ENCODE data around the gene MEIS1.

The MEIS1 gene

GRCh38 chr2:66512626-66513025, 77.7 kb downstream of the MEIS1 start:
- DNase-seq, result no peak

DNA sequence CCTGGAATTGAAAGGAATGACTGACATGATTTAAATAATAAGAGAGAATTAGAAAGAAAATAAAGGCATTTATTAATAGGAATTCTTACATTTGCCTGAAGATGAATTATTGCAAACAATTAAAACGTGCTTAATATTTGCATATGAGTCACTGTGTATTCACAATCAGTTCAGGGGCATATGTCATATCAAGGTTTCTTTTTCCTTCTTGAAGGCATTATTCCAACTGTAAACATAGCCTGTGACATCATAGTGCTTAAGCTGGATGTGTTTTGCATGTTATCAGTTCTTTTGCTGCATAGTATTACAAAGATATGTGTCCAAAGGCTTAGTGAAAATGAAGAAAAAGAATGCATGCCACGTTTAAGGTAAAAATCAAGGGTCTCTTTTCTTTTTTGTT, 80.8 kb downstream of the MEIS1 start:
- DNase-seq, result no peak

DNA sequence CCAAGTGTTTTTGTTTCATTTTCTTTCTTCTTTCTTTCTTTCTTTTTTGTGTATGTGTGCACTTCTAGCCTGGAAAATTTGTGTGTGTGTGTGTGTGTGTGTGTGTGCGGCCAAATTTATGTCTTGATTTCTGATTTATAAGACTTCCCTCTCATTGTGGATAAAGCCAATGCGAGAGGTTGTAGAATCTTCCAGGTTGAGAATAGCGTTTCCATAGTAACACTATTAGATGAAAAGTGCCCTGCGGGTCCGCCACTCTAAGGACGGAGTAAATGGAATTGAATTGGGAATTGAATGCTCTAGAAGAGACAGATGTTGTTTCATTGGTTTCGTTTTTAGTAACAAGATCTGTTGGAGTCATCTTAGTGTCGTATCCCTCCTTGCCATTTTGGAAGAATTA, 81.6 kb downstream of the MEIS1 start:
- no peak for DNase-seq

DNA sequence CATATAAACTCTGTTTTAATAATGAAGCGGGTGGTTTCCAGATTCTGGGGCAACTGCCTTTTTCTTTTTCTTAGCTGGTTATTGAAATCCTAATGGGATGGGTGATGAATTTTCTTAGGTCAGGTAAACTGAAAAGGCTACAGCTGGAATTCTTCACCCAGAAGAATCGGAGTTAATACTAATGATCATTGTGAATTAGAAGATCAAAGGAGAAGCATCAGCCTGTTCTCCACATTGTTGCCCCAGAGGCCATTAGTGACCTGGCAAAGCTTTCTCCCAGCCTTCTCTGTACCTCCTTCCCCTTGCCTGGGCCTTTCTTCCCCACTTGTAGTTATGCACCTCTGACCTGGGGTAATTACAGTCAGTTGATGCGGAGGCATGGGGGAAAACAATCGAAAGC, 82.8 kb downstream of the MEIS1 start:
- no peak for DNase-seq

DNA sequence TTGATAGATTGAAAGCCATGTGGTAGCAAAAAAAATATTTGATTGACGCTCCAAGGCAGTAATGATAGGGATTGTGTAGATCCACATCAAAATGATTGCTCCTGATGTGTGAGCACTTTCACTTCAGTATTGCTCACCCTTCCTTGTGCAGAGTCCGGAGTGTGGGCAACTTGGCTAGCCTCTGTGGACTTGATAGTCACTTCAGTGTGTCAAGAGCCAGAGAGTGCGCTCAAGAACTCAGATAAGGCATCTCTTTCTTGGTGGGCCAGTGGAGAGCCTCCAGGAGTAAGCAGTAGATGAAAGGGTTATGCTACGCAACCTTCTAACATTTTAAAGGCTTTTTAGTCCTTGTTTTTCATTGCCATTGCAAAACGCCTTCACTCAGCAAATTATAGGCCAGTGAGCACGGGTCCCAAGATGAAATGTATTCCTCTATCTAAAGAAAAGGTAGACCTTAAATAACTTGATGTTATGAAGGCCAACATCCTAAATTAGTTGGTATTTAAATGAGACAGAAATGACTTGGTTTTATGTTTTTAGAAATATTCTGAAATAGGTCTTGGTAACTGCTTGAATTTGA, 84.4 kb downstream of the MEIS1 start:
- DNase-seq, result no peak

GRCh38 chr2:66521291-66521922, 86.5 kb downstream of the MEIS1 start:
- DNase-seq, result no peak

DNA sequence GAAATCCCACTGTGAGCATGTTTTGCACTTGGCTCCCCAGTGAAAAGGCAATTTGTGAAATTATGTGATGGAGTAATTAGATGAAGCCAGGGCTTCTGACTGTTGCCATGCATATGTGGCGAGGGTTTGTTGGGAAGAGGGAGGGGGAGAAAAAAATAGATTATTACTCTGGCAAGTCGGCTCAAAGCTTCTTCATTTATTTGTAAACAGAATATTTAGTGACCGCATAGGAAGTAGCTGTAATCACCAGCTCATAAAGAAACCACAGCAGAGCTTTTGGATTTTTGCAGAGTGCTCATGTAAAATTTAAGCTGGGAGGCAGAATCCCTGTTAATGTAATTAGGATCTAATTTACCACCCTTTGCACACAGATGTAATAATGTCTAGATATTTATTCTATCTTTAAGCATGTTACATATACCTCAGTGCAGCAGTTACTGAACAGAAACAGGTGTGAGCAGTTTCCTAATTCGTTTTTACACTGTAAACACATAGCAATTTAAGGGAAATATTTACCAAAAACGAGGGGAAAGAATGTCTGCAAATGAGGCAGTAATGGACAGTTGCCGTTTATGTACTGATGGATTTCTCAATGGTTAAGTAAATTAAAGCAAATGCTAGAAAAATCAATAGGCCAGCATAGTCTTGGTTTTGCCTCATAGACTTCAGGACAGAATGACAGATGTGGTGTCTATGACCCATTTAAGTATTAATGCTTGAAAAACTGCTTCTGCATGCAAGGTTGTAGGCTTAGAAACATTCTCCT, 87.9 kb downstream of the MEIS1 start:
- no peak for DNase-seq

DNA sequence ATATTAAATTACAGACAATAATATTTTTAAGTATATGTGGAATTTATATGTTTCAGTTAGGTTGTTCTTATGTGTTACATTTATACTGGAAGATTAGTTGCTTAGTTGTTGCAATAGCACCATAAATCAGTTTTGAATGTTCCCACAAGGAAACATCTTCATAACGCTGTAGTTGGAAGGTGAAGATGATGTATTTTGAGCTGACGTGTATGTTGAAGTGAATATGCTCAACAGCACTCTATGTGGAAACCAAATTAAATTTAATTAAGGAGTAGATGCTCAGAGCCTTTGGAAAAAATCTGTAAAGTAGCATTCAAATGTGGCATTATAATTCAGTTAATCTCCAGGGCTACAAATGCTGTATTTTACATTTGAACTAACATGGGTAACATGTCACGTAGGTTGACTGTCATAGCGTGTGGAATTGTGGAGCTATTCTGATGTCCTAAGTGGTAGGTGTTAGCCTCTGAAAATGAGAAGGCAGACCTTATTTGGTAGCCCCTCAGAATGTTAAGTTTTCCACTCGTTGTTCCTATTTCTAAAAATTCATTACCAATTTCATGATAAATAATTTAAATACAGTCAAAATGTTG, 88.5 kb downstream of the MEIS1 start:
- DNase-seq, result no peak

DNA sequence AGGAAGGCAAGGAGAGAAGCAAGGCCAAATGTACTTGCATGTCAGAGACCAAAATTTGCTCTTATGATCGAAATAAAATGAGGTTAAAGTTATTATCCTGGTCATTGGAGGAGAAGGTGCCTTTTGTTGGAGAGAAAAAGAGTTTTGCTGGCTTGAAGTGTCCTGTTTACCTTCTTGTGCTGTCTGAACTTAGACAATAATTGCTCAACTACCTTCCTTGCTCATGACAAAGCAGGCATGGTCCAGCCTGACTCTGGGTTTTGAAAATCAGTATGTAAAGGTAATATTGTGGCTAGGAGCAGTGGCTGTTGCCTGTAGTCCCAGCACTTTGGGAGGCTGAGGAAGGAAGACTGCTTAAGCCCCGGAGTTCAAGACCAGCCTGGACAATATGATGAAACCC, 89.1 kb downstream of the MEIS1 start:
- no peak for DNase-seq

GRCh38 chr2:66525606-66526005, 90.7 kb downstream of the MEIS1 start:
- DNase-seq, result no peak

GRCh38 chr2:66526180-66526579, 91.3 kb downstream of the MEIS1 start:
- no peak for DNase-seq

GRCh38 chr2:66528974-66529724, 94.2 kb downstream of the MEIS1 start:
- no peak for DNase-seq

DNA sequence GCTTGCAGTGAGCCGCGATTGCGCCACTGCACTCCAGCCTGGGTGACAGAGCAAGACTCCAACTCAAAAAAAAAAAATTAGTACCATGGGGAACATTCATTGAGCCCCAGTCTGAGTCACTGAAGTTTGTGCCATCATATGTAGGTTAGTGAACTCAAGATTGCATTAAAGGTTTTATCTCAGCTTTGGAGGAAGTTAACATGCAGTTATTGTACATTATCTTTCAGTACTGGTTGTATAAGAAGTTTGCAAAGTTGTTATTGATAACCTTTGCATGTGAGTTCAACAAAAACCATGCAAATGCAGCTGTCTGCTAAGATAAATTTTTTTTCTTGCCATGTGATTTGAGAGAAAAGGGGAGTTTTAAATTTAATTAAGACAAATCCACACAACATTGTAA, 95.7 kb downstream of the MEIS1 start:
- no peak for DNase-seq

GRCh38 chr2:66531155-66531554, 96.2 kb downstream of the MEIS1 start:
- no peak for DNase-seq

DNA sequence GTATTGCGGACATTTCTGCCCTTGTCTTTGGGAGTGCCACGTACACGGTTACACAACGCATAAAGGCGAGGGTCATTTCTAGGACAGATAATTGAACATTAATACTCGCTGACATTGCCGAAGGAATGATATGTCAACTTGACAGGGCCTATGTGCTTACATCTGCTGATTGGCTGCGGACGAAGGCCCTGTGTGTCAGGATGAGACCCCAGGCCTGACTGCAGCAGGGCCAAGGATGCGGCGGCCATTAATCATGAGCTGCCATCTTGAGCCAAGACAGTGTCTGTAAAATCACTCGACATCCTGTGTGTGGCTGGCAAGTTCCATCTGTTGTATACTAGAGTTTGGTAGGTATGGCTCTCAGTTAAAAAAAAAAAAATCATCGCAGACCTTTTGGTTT, 96.6 kb downstream of the MEIS1 start:
- no peak for DNase-seq

DNA sequence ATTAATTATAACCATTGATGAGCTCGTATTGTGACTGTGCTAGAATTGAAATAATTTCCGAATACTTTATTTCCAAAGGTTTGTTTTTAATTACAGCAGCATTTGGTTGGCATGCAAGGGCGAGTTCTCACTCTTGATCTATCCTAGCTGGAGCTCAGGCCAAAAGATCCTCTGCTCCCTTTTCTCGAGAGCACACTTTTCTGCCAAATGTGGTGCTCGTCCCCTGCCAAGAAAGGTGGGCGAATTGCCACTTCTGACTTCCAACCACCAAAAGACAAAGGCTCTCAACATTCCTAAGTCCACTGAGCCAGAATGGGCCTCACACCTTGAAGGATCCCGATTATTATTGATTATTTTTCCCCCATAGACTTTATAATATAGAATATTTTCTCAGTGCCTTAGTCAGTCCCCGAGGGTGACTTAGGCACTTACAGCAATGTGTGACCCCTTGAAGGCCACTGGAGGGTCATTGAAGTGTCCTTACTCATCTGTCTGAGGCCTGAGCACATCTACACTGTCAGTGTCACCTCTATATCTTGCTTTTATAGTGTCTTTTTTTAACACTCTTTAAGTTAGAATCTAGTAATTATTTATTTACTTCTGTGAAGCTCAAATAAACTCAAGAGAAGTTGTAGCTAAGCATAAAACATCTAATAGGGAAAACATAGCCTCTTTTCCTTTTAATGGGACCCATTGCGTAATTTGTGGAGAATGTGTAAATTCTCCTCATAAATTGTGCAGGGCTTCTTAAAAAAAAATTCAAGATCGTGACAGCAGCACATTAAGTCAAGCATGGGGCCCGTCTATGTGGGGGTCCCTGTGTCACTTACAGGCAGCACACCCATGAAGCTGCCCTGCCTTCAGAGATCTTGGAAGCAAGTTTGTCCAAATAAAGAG, 98.3 kb downstream of the MEIS1 start:
- no peak for DNase-seq

DNA sequence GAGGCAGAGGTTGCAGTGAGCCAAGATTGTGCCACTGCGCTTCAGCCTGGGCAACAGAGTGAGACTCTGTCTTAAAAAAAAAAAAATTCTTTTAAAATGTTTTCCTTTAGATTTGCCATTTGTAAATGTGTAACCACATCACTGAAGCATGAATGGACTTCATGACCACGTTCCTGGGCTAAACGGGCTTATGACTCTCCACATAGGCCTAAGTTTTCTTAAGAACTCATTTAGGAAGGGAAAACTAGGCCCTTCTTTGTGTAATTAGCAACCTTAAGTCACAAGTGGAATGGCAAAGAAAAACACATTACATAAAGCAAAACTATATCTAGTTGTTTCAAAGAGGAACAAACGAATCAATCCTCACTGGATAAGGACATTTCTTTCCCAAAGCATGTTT, 99.5 kb downstream of the MEIS1 start:
- no peak for DNase-seq

GRCh38 chr2:66535574-66536289, 100.8 kb downstream of the MEIS1 start:
- no peak for DNase-seq

GRCh38 chr2:66536290-66536673, 101.4 kb downstream of the MEIS1 start:
- no peak for DNase-seq

- no peak for DNase-seq
Measured at GRCh38 chr2:66536997-66537396, 102.1 kb downstream of the MEIS1 start.

DNA sequence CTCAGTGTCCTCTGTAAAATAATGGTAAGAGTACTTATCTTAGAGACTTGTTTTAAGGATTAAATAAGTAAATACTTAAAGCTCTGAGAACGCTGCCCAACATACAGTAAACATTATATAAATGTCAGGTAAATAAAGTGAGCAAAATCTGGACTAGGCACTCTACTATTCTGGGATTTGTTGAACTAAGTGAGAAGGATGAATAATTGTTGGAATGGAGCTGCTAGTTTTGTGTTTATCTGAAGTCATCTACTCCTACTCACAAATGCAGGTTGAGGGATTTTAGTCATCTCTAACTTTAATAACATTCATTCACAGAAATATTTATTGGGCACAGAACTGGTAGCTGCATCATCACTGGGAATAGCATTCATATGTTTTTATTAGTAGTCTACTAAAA, 103.4 kb downstream of the MEIS1 start:
- no peak for DNase-seq

DNA sequence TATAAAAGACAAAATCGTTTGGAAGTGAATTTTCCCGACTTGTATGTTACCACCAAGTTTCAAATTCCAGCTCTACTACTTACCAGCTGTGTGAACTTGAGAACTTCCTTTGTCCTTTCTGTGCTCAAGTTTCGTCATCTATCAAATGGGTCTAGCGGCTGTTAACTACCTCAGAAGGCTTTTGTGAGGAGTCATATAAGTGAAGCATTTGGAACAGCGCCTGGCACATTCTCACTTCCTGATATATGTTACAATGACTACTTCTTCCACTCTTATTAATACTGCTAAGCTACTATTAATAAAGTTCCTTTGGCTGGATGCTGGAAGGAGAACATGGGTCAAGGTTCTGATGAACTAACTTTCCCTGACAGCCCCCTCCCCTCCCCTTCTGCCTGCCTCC, 104.5 kb downstream of the MEIS1 start:
- DNase-seq, result no peak
